Suprapubic skin (tissue), 4 donors: Measurements from ENCODE around the gene CSTF2T.

ENCODE experiments used
- POLR2A ChIP-seq, 2 donors: fragments of 450-650 bp; IDR thresholded peaks; one replicate each; pipeline ENCODE4 v1.6.1; 2017; ENCODE audit warnings: antibody characterized with exemption in 2 of 2, mild to moderate bottlenecking in 2 of 2, moderate library complexity in 2 of 2
- POLR2AphosphoS5 ChIP-seq, 3 donors: sonication (generic); formaldehyde crosslinking; IDR thresholded peaks; one replicate each; pipeline ENCODE4 v1.6.1; 2017; ENCODE audit warnings: antibody characterized with exemption in 3 of 3
- TF ChIP-seq, protein P1 (sequence below), 2 donors: fragments of 200-600 bp in 1 of 2; fragments of 450-650 bp in 1 of 2; sonication (generic) in 1 of 2; IDR thresholded peaks; one replicate each; pipeline ENCODE4 v1.5.1; 2016 to 2019; ENCODE audit warnings: antibody characterized with exemption in 2 of 2, mild to moderate bottlenecking in 1 of 2, moderate library complexity in 1 of 2

GRCh38 chr10:51668336-51668689 is 31.1 kb downstream of the CSTF2T start:
- TF ChIP-seq POLR2A (IDR thresholded peaks at IDR 0.05) (no peak), POLR2AphosphoS5 (IDR thresholded peaks at IDR 0.05) (no peak)
- TF ChIP-seq, protein P1, sequence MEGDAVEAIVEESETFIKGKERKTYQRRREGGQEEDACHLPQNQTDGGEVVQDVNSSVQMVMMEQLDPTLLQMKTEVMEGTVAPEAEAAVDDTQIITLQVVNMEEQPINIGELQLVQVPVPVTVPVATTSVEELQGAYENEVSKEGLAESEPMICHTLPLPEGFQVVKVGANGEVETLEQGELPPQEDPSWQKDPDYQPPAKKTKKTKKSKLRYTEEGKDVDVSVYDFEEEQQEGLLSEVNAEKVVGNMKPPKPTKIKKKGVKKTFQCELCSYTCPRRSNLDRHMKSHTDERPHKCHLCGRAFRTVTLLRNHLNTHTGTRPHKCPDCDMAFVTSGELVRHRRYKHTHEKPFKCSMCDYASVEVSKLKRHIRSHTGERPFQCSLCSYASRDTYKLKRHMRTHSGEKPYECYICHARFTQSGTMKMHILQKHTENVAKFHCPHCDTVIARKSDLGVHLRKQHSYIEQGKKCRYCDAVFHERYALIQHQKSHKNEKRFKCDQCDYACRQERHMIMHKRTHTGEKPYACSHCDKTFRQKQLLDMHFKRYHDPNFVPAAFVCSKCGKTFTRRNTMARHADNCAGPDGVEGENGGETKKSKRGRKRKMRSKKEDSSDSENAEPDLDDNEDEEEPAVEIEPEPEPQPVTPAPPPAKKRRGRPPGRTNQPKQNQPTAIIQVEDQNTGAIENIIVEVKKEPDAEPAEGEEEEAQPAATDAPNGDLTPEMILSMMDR (IDR thresholded peaks at IDR 0.05): no peak
